SH-SY5Y (cell line): ENCODE measurements around the gene TLCD5.

ENCODE experiments used
- GATA2 ChIP-seq: IDR thresholded peaks from 2 replicates; pipeline ENCODE4 v1.6.1; 2011; ENCODE audit warnings: mild to moderate bottlenecking, low read depth, low read length
- GATA3 ChIP-seq: IDR thresholded peaks from 2 replicates; pipeline ENCODE4 v1.6.1; 2011; ENCODE audit warnings: low read depth, mild to moderate bottlenecking, low read length, moderate library complexity

DNA sequence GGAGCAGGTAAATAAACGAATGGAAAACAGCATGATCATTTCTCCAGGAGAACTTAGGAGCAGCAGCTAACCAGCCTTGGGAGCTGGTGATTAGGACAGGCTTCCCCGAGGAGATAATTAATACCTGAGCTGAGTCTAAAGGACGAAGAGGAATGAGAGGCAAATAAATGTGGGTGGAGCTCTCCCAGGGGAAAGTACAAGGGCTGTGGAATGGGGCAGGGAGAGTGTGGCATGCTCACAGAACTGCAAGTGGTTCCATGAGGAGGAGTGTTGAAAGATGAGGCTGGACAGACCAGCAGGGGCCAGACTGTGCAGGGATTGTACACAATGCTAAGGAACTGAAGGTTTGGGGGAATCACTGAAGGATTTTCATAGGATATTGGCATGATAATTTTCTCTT lies 14.2 kb upstream of the TLCD5 start:
- no peak for TF ChIP-seq GATA2
- TF ChIP-seq GATA3, result no peak
